Inferior parietal cortex (tissue), 1 donor: Measurements from ENCODE around the gene PGAM1.
"Not testable (repeated sequence)": the region's sequence is repeated elsewhere in the genome, so short reads cannot be mapped to it uniquely, and the experiment has no call there.

Experiments used
- DNase-seq: peaks from one replicate; pipeline ENCODE4 v3.0.0-alpha.2; 2016; ENCODE audit errors: extremely low spot score

The PGAM1 gene

GRCh38 chr10:97456686-97457065 is 30.7 kb downstream of the PGAM1 start:
- DNase-seq, result no peak

GRCh38 chr10:97459111-97459510 is 33.1 kb downstream of the PGAM1 start:
- no peak for DNase-seq

- DNase-seq, result no peak
Observed at GRCh38 chr10:97459933-97460332, 33.9 kb downstream of the PGAM1 start.

- DNase-seq, result no peak
Observed at GRCh38 chr10:97462309-97462708, 36.3 kb downstream of the PGAM1 start.

GRCh38 chr10:97463363-97464132 is 37.6 kb downstream of the PGAM1 start:
- DNase-seq, result peak; percentile 72

- DNase-seq, result no peak
Observed at GRCh38 chr10:97464226-97464625, 38.2 kb downstream of the PGAM1 start.

GRCh38 chr10:97465982-97466381 is 40.0 kb downstream of the PGAM1 start:
- no peak for DNase-seq

- DNase-seq, result no peak
Observed at GRCh38 chr10:97466755-97467154, 40.8 kb downstream of the PGAM1 start.

- DNase-seq, result no peak
Observed at GRCh38 chr10:97468162-97468561, 42.2 kb downstream of the PGAM1 start.

- not testable (repeated sequence) for DNase-seq
Observed at GRCh38 chr10:97468781-97469180, 42.8 kb downstream of the PGAM1 start.

- no peak for DNase-seq
Observed at GRCh38 chr10:97474918-97475317, 48.9 kb downstream of the PGAM1 start.

- no peak for DNase-seq
Observed at GRCh38 chr10:97475936-97476594, 50.1 kb downstream of the PGAM1 start.

- DNase-seq, result not testable (repeated sequence)
Observed at GRCh38 chr10:97479410-97479809, 53.4 kb downstream of the PGAM1 start.

- no peak for DNase-seq
Observed at GRCh38 chr10:97479939-97480338, 53.9 kb downstream of the PGAM1 start.

GRCh38 chr10:97481071-97481470 is 55.1 kb downstream of the PGAM1 start:
- DNase-seq, result no peak

- DNase-seq, result no peak
Observed at GRCh38 chr10:97482381-97482780, 56.4 kb downstream of the PGAM1 start.
